ENCODE data around the gene PPARG. TPM values are rescaled to one million over a fixed set of nuclear protein-coding genes. Genes with fewer than 3 reads are reported as not detected.

PPARG gene
- total RNA-seq, 1 experiment from 2014 or later = 71.6 TPM

GRCh38 chr3:12476238-12476897 lies 187.5 kb downstream of the PPARG start:
- TF ChIP-seq ATF3 (IDR thresholded peaks at IDR 0.05) = no peak
- no peak for TF ChIP-seq EZH2 (IDR thresholded peaks at IDR 0.05)
- TF ChIP-seq CBX3 (IDR thresholded peaks at IDR 0.05; ENCODE audit: low read depth) = no peak
- no peak for TF ChIP-seq ELF1 (IDR thresholded peaks at IDR 0.05; ENCODE audit: borderline replicate concordance, low read depth)
- TF ChIP-seq POLR2A (IDR thresholded peaks at IDR 0.05; ENCODE audit: borderline replicate concordance, extremely low read depth, insufficient read depth, insufficient read length) = no peak
- H2AFZ ChIP-seq (ENCODE audit: low read depth, low read length, poor library complexity, severe bottlenecking) = peak overlapping the region; percentile 32
- DNase-seq (ENCODE audit: low read depth, low spot score) (no peak), ATAC-seq (no peak)
- H4K20me1 ChIP-seq (ENCODE audit: insufficient read depth) = no peaks in the 10 kb centered on the region
- no peak overlapping the region for H3K4me2 ChIP-seq (ENCODE audit: low read length)
- H3K27ac ChIP-seq (ENCODE audit: low read depth, low read length) = no peak overlapping the region
- no peaks in the 10 kb centered on the region for H3K9me2 ChIP-seq (ENCODE audit: insufficient read depth)
- no peak overlapping the region for H3K9ac ChIP-seq (ENCODE audit: low read length)
- CTCF ChIA-PET = interaction anchor here (1.2 kb wide), 1 partner anchor 341 kb away, joined by 4 read pairs; no protein-coding TSS in a partner anchor
- no peaks in the 10 kb centered on the region for H3K27me3 ChIP-seq (ENCODE audit: insufficient read depth, low read length)
- no TSS peak for BruUV-seq (replicated peaks)
- peaks cover 24 to 55% of the 10 kb centered on the region in 2 experiments for H3K4me1 ChIP-seq (ENCODE audit: control insufficient read depth in 1 of 2, insufficient read depth in 2 of 2, low read length in 2 of 2)
- H3K79me2 ChIP-seq (ENCODE audit: insufficient read depth, low read length) = no peaks in the 10 kb centered on the region
- POLR2A ChIA-PET = no interaction called here
- RAD21 ChIA-PET (ENCODE audit: low non-redundant PET in 1 of 2, low total read pairs in 2 of 2, uncharacterized antibody in 2 of 2, unreplicated experiment in 2 of 2) = no interaction called here
- no peaks in the 10 kb centered on the region for H3K9me3 ChIP-seq (ENCODE audit: control insufficient read depth in 1 of 2, insufficient read depth in 1 of 2, low read depth in 1 of 2, low read length in 2 of 2)
- intact Hi-C loops (cut with micrococcal nuclease) = no loop called here
- no peak overlapping the region for H3K4me3 ChIP-seq (replicated peaks in 1 of 2; ENCODE audit: low read depth in 1 of 2, low read length in 2 of 2)
- H3K36me3 ChIP-seq (ENCODE audit: control insufficient read depth in 1 of 2, insufficient read depth in 2 of 2, low read length in 2 of 2) = no peaks in the 10 kb centered on the region

- no peaks in the 10 kb centered on the region for H3K79me2 ChIP-seq (ENCODE audit: insufficient read depth, low read length)
- H3K9me2 ChIP-seq (ENCODE audit: insufficient read depth) = no peaks in the 10 kb centered on the region
- no peak overlapping the region for H3K27ac ChIP-seq (ENCODE audit: low read depth, low read length)
- no peak for DNase-seq (ENCODE audit: low read depth, low spot score)
- no peaks in the 10 kb centered on the region for H3K36me3 ChIP-seq (ENCODE audit: control insufficient read depth in 1 of 2, insufficient read depth in 2 of 2, low read length in 2 of 2)
- no peaks in the 10 kb centered on the region for H3K9me3 ChIP-seq (ENCODE audit: control insufficient read depth in 1 of 2, insufficient read depth in 1 of 2, low read depth in 1 of 2, low read length in 2 of 2)
- H3K4me2 ChIP-seq (ENCODE audit: low read length) = no peak overlapping the region
- ChIA-PET POLR2A (no interaction called here), RAD21 (ENCODE audit: low non-redundant PET in 1 of 2, low total read pairs in 2 of 2, uncharacterized antibody in 2 of 2, unreplicated experiment in 2 of 2) (no interaction called here), CTCF (interaction anchor here (1.1 to 4.9 kb wide), 2 partner anchors 283 to 341 kb away, joined by 3 to 90 read pairs; no protein-coding TSS in a partner anchor)
- H3K27me3 ChIP-seq (ENCODE audit: insufficient read depth, low read length) = no peaks in the 10 kb centered on the region
- H3K9ac ChIP-seq (ENCODE audit: low read length) = no peak overlapping the region
- ATAC-seq = no peak
- no peaks in the 10 kb centered on the region for H4K20me1 ChIP-seq (ENCODE audit: insufficient read depth)
- BruUV-seq (replicated peaks) = no TSS peak
- TF ChIP-seq TCF7L2 (IDR thresholded peaks at IDR 0.05; ENCODE audit: borderline replicate concordance, extremely low read depth, insufficient read depth, insufficient read length) (no peak), ATF3 (IDR thresholded peaks at IDR 0.05) (no peak), JUND (IDR thresholded peaks at IDR 0.05) (no peak), SIN3A (IDR thresholded peaks at IDR 0.05; ENCODE audit: low read depth) (no peak), ZBTB33 (IDR thresholded peaks at IDR 0.05; ENCODE audit: extremely low read depth, insufficient replicate concordance, low read length) (no peak), SRF (IDR thresholded peaks at IDR 0.05; ENCODE audit: low read depth) (no peak), ZFX (IDR thresholded peaks at IDR 0.05) (no peak), POLR2A (IDR thresholded peaks at IDR 0.05; ENCODE audit: borderline replicate concordance, extremely low read depth, insufficient read depth, insufficient read length) (no peak), FOSL1 (IDR thresholded peaks at IDR 0.05; ENCODE audit: low read depth) (no peak), ELF1 (IDR thresholded peaks at IDR 0.05; ENCODE audit: borderline replicate concordance, low read depth) (no peak), SP1 (IDR thresholded peaks at IDR 0.05; ENCODE audit: low read depth) (no peak)
- H2AFZ ChIP-seq (ENCODE audit: low read depth, low read length, poor library complexity, severe bottlenecking) = no peak overlapping the region
- intact Hi-C loops (cut with micrococcal nuclease) = no loop called here
- no peak overlapping the region for H3K4me3 ChIP-seq (replicated peaks in 1 of 2; ENCODE audit: low read depth in 1 of 2, low read length in 2 of 2)
- H3K4me1 ChIP-seq (ENCODE audit: control insufficient read depth in 1 of 2, insufficient read depth in 2 of 2, low read length in 2 of 2) = peaks cover 15 to 46% of the 10 kb centered on the region in 2 experiments; a peak in 3 of 4 replicates
Observed at GRCh38 chr3:12477256-12477655, 188.4 kb downstream of the PPARG start.
